ENCODE measurements around the gene SART3.
"Not testable (repeated sequence)": the region's sequence is repeated elsewhere in the genome, so short reads cannot be mapped to it uniquely, and the experiment has no call there.

The SART3 gene

DNA sequence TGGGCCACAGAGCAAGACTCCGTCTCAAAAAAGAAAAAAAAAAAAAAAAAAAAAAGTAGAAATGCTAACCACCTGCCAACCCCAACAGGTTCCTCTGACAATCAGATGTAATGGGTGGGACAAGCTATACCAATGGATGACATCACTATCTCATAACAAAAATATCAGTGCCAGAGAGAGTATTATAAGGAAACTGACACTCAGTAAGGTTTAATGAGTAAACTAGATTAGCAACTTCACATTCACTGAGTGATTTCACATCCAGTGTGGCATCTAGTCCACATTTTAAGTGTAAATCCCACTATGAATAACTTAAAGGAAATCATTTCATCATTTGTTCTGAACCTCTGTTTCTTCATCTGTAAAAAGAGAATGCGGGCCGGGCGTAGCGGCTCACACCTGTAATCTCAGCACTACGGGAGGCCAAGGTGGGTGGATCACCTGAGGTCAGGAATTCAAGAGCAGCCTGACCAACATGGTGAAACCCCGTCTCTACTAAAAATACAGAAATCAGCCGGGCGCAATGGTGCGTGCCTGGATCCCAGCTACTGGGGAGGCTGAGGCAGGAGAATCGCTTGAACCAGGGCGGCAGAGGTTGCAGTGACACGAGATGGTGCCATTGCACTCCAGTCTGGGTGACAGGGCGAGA, 1.8 kb downstream of the SART3 start:
- Histone ChIP-seq H2BK5ac (ENCODE audit: low read depth, low read length, poor library complexity, severe bottlenecking) (no peak overlapping the region), H3K4me1 (ENCODE audit: control insufficient read depth, insufficient read depth, low read depth, low read length) (peaks cover 15% of the 10 kb centered on the region), H2BK120ac (ENCODE audit: low read depth, low read length) (no peak overlapping the region), H3K27me3 (ENCODE audit: control insufficient read depth in 1 of 2, insufficient read depth in 1 of 2, low read length in 2 of 2) (no peaks in the 10 kb centered on the region), H2AK5ac (ENCODE audit: low read length, severe bottlenecking) (no peak overlapping the region), H3K4me3 (ENCODE audit: insufficient read depth in 1 of 2, low read depth in 1 of 2, low read length in 2 of 2) (peak overlapping the region in 1 of 2 experiments; percentile 99), H3K4me2 (ENCODE audit: low read length, poor library complexity, severe bottlenecking) (peak overlapping the region; percentile 75), H2BK12ac (ENCODE audit: low read length in 2 of 2) (no peak overlapping the region), H3K79me1 (replicated peaks; ENCODE audit: low read length, poor library complexity, severe bottlenecking) (peaks cover 2% of the 10 kb centered on the region), H3K36me3 (ENCODE audit: control insufficient read depth in 1 of 2, insufficient read depth in 2 of 2, low read depth in 1 of 2, low read length in 2 of 2) (peaks cover 10 to 21% of the 10 kb centered on the region in 2 experiments), H3K14ac (ENCODE audit: low read length in 2 of 2) (no peak overlapping the region), H2BK15ac (ENCODE audit: low read depth, poor library complexity, severe bottlenecking) (no peak overlapping the region), H3K23ac (ENCODE audit: low read length in 2 of 2) (no peak overlapping the region), H3K18ac (ENCODE audit: low read depth in 1 of 2, low read length in 2 of 2) (no peak overlapping the region), H3K27ac (ENCODE audit: low read length, poor library complexity, severe bottlenecking) (no peak overlapping the region), H3K9ac (ENCODE audit: low read length) (peak overlapping the region; percentile 100), H4K91ac (ENCODE audit: low read length) (no peak overlapping the region), H2AFZ (ENCODE audit: low read depth, low read length) (no peak overlapping the region), H3K4ac (ENCODE audit: low read depth in 1 of 2, low read length in 2 of 2) (no peak overlapping the region), H3K9me3 (ENCODE audit: control insufficient read depth, low read length) (no peaks in the 10 kb centered on the region), H4K8ac (ENCODE audit: low read length) (no peak overlapping the region)
- DNase-seq: no peak
- 94% methylated on average over 12 of the region's 14 CpGs for WGBS

DNA sequence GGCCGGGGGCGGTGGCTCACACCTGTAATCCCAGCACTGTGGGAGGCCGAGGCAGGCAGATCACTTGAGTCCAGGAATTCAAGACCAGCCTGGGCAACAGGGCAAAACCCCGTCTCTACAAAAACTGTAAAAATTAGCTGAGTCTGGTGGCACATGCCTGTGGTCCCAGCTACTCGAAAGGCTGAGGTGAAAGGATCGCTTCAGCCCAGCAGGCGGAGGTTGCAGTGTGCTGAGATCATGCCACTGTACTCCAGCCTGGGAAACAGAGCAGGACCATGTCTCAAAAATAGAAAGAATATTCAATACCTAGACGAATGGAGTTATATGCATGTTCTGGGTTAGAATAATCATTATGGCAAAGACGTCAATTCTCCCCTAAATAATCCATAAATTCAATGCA, 5.6 kb downstream of the SART3 start:
- not testable (repeated sequence) for H4K8ac ChIP-seq (ENCODE audit: low read length); H3K27ac ChIP-seq (ENCODE audit: low read length, poor library complexity, severe bottlenecking); H3K79me1 ChIP-seq (replicated peaks; ENCODE audit: low read length, poor library complexity, severe bottlenecking); DNase-seq; H3K4ac ChIP-seq (ENCODE audit: low read depth in 1 of 2, low read length in 2 of 2); H2BK15ac ChIP-seq (ENCODE audit: low read depth, poor library complexity, severe bottlenecking); H3K27me3 ChIP-seq (ENCODE audit: control insufficient read depth in 1 of 2, insufficient read depth in 1 of 2, low read length in 2 of 2); H2AFZ ChIP-seq (ENCODE audit: low read depth, low read length); H3K14ac ChIP-seq (ENCODE audit: low read length in 2 of 2); H3K9ac ChIP-seq (ENCODE audit: low read length); H3K23ac ChIP-seq (ENCODE audit: low read length in 2 of 2); H2BK12ac ChIP-seq (ENCODE audit: low read length in 2 of 2); H2BK5ac ChIP-seq (ENCODE audit: low read depth, low read length, poor library complexity, severe bottlenecking); H3K4me3 ChIP-seq (ENCODE audit: insufficient read depth in 1 of 2, low read depth in 1 of 2, low read length in 2 of 2); H3K4me2 ChIP-seq (ENCODE audit: low read length, poor library complexity, severe bottlenecking); H2BK120ac ChIP-seq (ENCODE audit: low read depth, low read length); H2AK5ac ChIP-seq (ENCODE audit: low read length, severe bottlenecking); H4K91ac ChIP-seq (ENCODE audit: low read length); H3K18ac ChIP-seq (ENCODE audit: low read depth in 1 of 2, low read length in 2 of 2); H3K9me3 ChIP-seq (ENCODE audit: control insufficient read depth, low read length)
- WGBS: 98% methylated on average over 7 of the region's 9 CpGs
- Histone ChIP-seq H3K4me1 (ENCODE audit: control insufficient read depth, insufficient read depth, low read depth, low read length) (peaks cover 14% of the 10 kb centered on the region), H3K36me3 (ENCODE audit: control insufficient read depth in 1 of 2, insufficient read depth in 2 of 2, low read depth in 1 of 2, low read length in 2 of 2) (peaks cover 10 to 16% of the 10 kb centered on the region in 2 experiments)

DNA sequence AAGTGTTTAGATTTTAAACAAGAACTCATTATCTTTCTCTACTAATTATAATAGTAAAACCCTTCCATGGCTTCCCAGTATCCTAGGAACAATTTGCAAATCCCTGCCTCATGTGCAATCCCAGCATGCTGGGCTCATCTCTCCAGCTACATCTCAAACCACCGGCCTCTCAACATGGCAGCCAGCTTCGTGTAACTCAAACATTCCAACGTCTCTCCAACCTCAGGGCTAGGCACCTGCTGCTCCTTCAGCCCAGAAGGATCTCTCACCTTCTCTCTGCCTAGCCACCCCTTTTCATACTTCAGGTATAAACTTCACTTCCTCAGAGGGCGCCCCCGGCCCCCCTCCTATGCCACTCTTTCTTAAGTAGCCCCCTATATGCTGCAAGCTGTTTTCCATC, 7.2 kb downstream of the SART3 start:
- Histone ChIP-seq H3K4me1 (ENCODE audit: control insufficient read depth, insufficient read depth, low read depth, low read length) (peaks cover 7% of the 10 kb centered on the region), H3K36me3 (ENCODE audit: control insufficient read depth in 1 of 2, insufficient read depth in 2 of 2, low read depth in 1 of 2, low read length in 2 of 2) (peaks cover 10 to 21% of the 10 kb centered on the region in 2 experiments), H3K27me3 (ENCODE audit: control insufficient read depth in 1 of 2, insufficient read depth in 1 of 2, low read length in 2 of 2) (no peaks in the 10 kb centered on the region), H2BK5ac (ENCODE audit: low read depth, low read length, poor library complexity, severe bottlenecking) (no peak overlapping the region), H3K9ac (ENCODE audit: low read length) (no peak overlapping the region), H3K4ac (ENCODE audit: low read depth in 1 of 2, low read length in 2 of 2) (no peak overlapping the region), H2BK12ac (ENCODE audit: low read length in 2 of 2) (no peak overlapping the region), H3K4me2 (ENCODE audit: low read length, poor library complexity, severe bottlenecking) (no peak overlapping the region), H3K27ac (ENCODE audit: low read length, poor library complexity, severe bottlenecking) (no peak overlapping the region), H4K91ac (ENCODE audit: low read length) (no peak overlapping the region), H3K23ac (ENCODE audit: low read length in 2 of 2) (no peak overlapping the region), H3K18ac (ENCODE audit: low read depth in 1 of 2, low read length in 2 of 2) (no peak overlapping the region), H3K14ac (ENCODE audit: low read length in 2 of 2) (no peak overlapping the region), H3K4me3 (ENCODE audit: insufficient read depth in 1 of 2, low read depth in 1 of 2, low read length in 2 of 2) (no peak overlapping the region), H2AK5ac (ENCODE audit: low read length, severe bottlenecking) (no peak overlapping the region), H3K9me3 (ENCODE audit: control insufficient read depth, low read length) (no peaks in the 10 kb centered on the region), H2AFZ (ENCODE audit: low read depth, low read length) (no peak overlapping the region), H2BK15ac (ENCODE audit: low read depth, poor library complexity, severe bottlenecking) (no peak overlapping the region), H4K8ac (ENCODE audit: low read length) (no peak overlapping the region), H3K79me1 (replicated peaks; ENCODE audit: low read length, poor library complexity, severe bottlenecking) (peaks cover 4% of the 10 kb centered on the region), H2BK120ac (ENCODE audit: low read depth, low read length) (no peak overlapping the region)
- no peak for DNase-seq
- WGBS: 84% methylated on average over 5 of the region's 5 CpGs

DNA sequence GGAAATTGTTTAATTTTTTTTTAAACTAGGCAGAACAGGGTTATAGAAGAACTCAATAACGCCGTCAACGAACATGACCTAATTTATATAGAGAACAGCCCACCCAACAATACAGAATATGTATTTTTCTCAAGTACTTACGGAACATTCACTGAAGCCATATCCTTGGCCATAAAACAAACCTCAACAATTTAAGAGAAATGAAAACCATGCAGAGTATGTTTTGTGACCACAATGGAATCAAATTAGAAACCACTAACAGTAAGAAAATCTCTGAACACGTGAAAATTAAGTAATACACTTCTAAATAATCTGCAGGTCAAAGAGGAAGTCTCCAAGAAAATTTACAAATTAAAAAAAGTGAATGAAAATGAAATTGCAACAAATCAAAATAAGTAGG, 9.4 kb downstream of the SART3 start:
- H4K91ac ChIP-seq (ENCODE audit: low read length): no peak overlapping the region
- H2BK12ac ChIP-seq (ENCODE audit: low read length in 2 of 2): no peak overlapping the region
- peak; percentile 18 for DNase-seq
- H3K9me3 ChIP-seq (ENCODE audit: control insufficient read depth, low read length): no peaks in the 10 kb centered on the region
- no peak overlapping the region for H3K23ac ChIP-seq (ENCODE audit: low read length in 2 of 2)
- H3K27ac ChIP-seq (ENCODE audit: low read length, poor library complexity, severe bottlenecking): no peak overlapping the region
- H4K8ac ChIP-seq (ENCODE audit: low read length): no peak overlapping the region
- H3K14ac ChIP-seq (ENCODE audit: low read length in 2 of 2): no peak overlapping the region
- no peak overlapping the region for H3K18ac ChIP-seq (ENCODE audit: low read depth in 1 of 2, low read length in 2 of 2)
- no peak overlapping the region for H3K4me2 ChIP-seq (ENCODE audit: low read length, poor library complexity, severe bottlenecking)
- no peak overlapping the region for H2AFZ ChIP-seq (ENCODE audit: low read depth, low read length)
- peaks cover 7 to 28% of the 10 kb centered on the region in 2 experiments for H3K36me3 ChIP-seq (ENCODE audit: control insufficient read depth in 1 of 2, insufficient read depth in 2 of 2, low read depth in 1 of 2, low read length in 2 of 2)
- no peak overlapping the region for H2BK15ac ChIP-seq (ENCODE audit: low read depth, poor library complexity, severe bottlenecking)
- WGBS: 94% methylated on average over 4 of the region's 5 CpGs
- no peak overlapping the region for H3K4me3 ChIP-seq (ENCODE audit: insufficient read depth in 1 of 2, low read depth in 1 of 2, low read length in 2 of 2)
- no peak overlapping the region for H2BK120ac ChIP-seq (ENCODE audit: low read depth, low read length)
- no peak overlapping the region for H3K9ac ChIP-seq (ENCODE audit: low read length)
- no peaks in the 10 kb centered on the region for H3K27me3 ChIP-seq (ENCODE audit: control insufficient read depth in 1 of 2, insufficient read depth in 1 of 2, low read length in 2 of 2)
- H2BK5ac ChIP-seq (ENCODE audit: low read depth, low read length, poor library complexity, severe bottlenecking): no peak overlapping the region
- peaks cover 4% of the 10 kb centered on the region for H3K4me1 ChIP-seq (ENCODE audit: control insufficient read depth, insufficient read depth, low read depth, low read length)
- no peak overlapping the region for H2AK5ac ChIP-seq (ENCODE audit: low read length, severe bottlenecking)
- no peak overlapping the region for H3K4ac ChIP-seq (ENCODE audit: low read depth in 1 of 2, low read length in 2 of 2)
- H3K79me1 ChIP-seq (replicated peaks; ENCODE audit: low read length, poor library complexity, severe bottlenecking): peaks cover 13% of the 10 kb centered on the region
